Spleen (tissue), 7 donors: ENCODE results near the gene IPO4.

Experiments
- CTCF ChIP-seq, 11 experiments: fragments of 200-600 bp in 7 of 11; fragments of 450-650 bp in 4 of 11; sonication (generic) in 4 of 11; IDR thresholded peaks in 8 of 11; conservative IDR thresholded peaks in 3 of 11; 1 replicate in 7 of 11; 2 replicates in 4 of 11; pipeline versions ENCODE4 v1.4.0 to v1.8.0; 2016 to 2021; ENCODE audit warnings: antibody characterized with exemption in 11 of 11, inconsistent platforms in 4 of 11, mild to moderate bottlenecking in 1 of 11
- POLR2A ChIP-seq, 3 donors: fragments of 450-650 bp; IDR thresholded peaks; one replicate each; pipeline ENCODE4 v1.5.1; 2017; ENCODE audit warnings: antibody characterized with exemption in 3 of 3, mild to moderate bottlenecking in 1 of 3
- POLR2AphosphoS5 ChIP-seq, 3 donors: sonication (generic); formaldehyde crosslinking; IDR thresholded peaks; one replicate each; pipeline ENCODE4 v1.5.1; 2017; ENCODE audit warnings: antibody characterized with exemption in 3 of 3
- donor health status: DM: no; HTN: no; CAD: no; lungs with moderate emphysema.
- donor health status: DM: no; HTN: no; CAD: no.
- donor health status: DM: no; HTN: no; CAD: no.

GRCh38 chr14:24189059-24189375 lies 401 bp upstream of the IPO4 start:
- TF ChIP-seq CTCF (IDR thresholded peaks at IDR 0.05 in 8 of 11, conservative IDR thresholded peaks at IDR 0.05 in 3 of 11) (no peak), POLR2A (IDR thresholded peaks at IDR 0.05) (no peak), POLR2AphosphoS5 (IDR thresholded peaks at IDR 0.05) (no peak)
